ENCODE results near the gene LTB4R. TPM values are rescaled to one million over a fixed set of nuclear protein-coding genes. Genes with fewer than 3 reads are reported as not detected.

Gene LTB4R, protein sequence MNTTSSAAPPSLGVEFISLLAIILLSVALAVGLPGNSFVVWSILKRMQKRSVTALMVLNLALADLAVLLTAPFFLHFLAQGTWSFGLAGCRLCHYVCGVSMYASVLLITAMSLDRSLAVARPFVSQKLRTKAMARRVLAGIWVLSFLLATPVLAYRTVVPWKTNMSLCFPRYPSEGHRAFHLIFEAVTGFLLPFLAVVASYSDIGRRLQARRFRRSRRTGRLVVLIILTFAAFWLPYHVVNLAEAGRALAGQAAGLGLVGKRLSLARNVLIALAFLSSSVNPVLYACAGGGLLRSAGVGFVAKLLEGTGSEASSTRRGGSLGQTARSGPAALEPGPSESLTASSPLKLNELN
- 3.5 and 3.6 TPM in 2 replicates for total RNA-seq

DNA sequence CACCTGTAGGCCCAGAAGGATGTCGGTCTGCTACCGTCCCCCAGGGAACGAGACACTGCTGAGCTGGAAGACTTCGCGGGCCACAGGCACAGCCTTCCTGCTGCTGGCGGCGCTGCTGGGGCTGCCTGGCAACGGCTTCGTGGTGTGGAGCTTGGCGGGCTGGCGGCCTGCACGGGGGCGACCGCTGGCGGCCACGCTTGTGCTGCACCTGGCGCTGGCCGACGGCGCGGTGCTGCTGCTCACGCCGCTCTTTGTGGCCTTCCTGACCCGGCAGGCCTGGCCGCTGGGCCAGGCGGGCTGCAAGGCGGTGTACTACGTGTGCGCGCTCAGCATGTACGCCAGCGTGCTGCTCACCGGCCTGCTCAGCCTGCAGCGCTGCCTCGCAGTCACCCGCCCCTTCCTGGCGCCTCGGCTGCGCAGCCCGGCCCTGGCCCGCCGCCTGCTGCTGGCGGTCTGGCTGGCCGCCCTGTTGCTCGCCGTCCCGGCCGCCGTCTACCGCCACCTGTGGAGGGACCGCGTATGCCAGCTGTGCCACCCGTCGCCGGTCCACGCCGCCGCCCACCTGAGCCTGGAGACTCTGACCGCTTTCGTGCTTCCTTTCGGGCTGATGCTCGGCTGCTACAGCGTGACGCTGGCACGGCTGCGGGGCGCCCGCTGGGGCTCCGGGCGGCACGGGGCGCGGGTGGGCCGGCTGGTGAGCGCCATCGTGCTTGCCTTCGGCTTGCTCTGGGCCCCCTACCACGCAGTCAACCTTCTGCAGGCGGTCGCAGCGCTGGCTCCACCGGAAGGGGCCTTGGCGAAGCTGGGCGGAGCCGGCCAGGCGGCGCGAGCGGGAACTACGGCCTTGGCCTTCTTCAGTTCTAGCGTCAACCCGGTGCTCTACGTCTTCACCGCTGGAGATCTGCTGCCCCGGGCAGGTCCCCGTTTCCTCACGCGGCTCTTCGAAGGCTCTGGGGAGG, at the start of gene LTB4R:
Gene LTB4R (plus strand): TSS at position 857 of the 959 bp plus-strand sequence. CDS start 4,150 bp downstream, outside the sequence.
- DNase-seq = peak; percentile 86

DNA sequence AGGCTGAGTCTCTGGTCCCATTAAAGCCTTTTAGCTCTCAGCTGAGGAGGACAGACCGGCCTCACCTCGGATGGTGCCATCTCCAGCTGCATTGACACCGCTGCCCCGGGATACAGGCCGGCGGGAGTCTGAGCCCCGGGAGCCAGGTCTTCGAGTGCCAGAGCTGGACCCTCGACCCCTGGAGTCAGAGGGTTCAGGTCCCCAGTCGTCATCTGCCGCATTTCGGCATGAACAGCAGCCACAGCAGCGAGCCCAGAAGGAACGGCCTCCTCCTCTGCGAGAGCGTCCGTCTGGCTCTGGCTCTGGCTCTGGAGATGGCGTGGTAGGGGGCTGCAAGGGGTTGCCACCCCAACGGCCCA, 49.4 kb upstream of the LTB4R start:
- no peak for DNase-seq

DNA sequence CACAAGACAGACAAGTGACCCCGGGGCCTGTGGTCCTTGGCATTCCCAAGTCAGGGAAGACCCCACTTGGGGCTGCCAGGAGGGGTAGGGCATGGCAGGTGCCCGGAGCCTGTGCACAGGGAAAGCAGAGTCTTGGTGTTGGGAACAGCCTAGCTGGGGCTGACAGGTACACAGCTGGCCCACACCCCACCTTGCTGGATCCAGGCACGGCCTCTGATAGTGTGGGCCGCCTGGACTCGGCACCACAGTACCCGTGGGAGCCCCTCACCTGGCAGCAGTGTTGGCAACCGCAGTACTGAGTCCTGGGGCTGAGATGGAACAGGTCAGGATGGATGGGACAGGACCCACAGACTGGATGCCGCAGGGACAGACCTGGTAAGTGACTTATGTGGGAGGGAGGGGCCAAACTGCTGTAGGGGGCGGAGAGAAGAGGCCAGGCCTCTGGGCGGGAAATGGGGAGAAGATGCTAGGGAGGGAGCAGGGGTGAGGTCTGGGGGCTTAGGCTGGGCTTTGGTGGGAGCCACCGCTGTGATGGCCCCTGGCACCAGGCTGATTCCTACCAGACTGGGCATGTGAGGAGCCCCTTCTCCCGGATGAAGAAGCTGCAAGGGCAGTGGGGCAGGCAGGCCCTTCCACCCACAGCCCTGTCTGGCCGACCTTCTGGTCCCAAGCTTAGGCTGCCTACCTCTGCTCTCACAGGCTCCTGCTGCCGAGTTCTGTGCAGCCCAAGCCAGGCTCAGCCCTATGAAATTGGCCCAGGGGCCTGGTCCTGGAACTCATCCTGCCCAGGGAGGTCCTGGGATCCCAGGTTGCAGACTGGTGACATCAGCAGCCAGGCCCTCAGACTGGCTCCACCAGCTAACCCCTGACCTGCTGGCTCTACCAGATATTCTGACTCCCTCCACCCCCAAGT, 48.2 kb upstream of the LTB4R start, which contains the start of gene TGM1:
Gene TGM1 (minus strand): TSS at position 357 of the 913 bp plus-strand sequence. CDS start 825 bp downstream, outside the sequence.
- no peak for DNase-seq

DNA sequence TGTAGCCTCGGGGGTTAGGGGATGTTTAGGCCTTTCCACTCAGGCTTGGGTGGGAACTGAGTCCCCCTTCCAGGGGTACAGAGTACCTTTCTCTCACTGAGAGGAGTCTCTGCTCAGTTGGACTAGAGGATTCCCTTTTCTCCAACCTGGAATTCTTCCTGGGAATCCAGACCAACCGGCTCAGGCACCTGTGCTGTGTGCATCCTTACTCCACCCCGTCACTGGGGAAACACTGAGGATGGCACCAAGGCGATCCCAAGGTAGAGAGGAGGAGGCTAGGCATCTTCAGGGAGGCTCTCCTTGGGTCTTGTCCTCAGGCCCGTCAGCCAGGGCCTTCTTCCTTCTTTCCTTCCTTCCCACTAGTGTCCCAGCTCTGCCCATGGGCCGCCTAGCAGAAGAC, 47.5 kb upstream of the LTB4R start:
- DNase-seq = no peak

DNA sequence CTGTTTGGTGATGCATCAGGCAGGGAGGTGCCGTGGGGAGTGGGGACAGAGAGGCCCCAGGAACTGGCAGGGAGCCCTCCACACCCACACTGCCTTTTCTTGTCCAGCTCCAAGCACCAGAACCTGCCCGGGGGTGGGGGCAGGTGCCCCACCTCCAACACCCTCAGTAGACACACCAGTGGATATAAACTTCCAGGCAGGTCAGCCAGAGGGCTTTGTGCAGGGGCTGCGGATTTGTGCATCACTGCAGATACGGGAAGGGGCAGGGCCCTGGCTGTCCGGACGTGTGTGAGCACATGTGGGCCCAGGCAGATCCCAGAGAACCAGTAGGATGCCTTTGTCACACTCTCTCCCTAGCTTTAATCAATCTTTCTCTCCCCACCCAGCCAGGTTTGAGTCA, 47.0 kb upstream of the LTB4R start:
- no peak for DNase-seq

DNA sequence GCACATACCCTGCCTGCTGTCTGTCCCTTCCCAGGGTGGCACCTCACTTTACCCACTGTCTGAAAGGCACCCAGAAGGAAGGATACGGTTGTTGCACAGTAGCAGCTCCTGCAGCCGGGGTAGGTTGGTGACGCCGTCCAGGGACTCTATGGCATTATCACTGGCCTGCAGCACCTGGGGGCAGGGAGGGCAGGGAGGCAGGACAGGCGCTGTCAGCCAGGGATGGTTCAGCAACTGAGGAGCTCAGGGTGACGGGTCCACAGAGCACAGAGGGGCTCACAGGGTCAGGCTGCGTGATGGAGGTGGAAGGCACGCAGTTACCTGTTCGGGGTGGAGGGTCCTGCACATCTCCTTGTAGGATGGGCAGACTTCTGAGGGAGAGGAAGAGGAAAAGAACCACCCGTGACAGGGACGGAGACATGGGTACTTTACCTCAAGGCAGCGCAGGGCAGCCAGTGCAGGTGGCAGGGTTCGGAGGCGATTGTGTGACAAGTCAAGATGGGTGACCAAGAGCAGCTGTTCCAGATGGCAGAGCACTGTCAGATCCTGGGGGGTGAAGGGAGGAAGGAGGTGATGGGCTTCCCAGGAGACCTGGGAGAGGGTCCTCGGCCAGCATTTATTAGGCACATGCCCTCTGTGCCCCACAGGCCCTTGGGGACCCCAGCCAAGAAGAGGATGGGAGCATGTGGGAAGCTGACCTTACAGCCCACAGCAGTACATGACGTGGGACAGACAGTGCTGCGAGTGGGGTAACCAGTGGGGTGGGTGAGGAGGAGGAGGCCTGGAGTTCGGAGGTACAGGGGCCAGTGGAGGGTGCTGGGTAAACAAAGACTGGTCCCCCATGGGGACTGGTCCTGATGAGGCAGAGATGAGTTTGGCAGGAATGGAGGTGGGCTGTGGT, 44.7 kb upstream of the LTB4R start:
- no peak for DNase-seq

DNA sequence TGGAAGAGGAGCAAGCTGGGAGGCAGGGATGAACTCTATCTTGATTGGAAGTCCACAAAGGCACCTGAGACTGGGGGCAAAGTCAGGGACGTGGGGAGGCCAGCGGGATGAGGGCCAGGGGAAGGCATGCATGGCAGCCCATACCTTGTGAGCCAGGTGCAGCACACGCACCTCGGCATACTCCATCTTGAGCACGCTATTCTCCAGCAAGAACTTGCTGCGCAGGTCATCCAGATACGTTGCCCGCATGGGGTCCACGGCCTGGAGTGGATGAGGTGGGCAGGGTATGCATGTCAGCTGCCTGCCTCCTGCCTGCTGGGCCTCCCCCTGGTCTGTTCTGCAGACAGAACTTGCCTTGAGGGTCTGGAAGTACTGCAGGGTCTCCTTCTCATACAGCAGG, 43.8 kb upstream of the LTB4R start:
- no peak for DNase-seq

DNA sequence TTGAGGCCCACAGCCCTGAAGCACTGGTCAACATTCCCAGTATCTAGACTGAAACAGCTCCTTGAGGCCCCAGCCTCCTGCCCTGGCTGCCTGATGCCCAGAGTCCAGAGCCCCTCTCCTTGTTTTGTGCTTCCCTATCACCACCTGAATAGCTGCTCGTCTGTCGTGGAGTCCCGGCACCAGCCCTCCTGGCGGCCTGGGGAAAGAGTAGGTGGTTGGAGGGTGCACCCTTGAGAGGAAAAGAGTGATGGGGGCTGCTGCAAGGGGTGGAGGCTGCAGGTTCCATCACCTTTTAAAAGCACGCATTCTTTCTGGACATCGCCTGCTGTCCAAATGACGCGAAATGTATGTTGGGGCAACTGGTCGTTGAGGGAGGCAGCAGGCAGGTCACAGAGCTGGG, 43.1 kb upstream of the LTB4R start:
- no peak for DNase-seq

DNA sequence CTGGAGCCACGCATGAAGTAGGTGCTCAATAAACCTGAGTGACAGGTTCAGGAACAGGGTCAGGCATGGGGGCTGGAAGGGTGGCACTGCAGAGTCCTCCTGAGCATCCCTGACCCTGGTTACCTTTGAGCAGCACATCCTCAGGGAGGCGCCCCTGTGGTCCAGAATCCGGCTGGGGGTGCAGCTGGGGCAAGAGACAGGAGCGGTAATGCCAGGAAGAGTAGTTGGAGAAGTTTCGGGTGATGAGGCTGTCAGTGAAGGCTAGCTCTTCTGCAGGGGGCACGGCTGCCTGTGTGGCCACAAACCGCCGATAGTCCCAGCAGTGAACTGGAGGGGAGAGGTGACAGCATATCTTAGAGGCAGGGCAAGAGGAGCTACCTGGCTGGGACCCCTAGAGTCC, 41.9 kb upstream of the LTB4R start:
- no peak for DNase-seq

DNA sequence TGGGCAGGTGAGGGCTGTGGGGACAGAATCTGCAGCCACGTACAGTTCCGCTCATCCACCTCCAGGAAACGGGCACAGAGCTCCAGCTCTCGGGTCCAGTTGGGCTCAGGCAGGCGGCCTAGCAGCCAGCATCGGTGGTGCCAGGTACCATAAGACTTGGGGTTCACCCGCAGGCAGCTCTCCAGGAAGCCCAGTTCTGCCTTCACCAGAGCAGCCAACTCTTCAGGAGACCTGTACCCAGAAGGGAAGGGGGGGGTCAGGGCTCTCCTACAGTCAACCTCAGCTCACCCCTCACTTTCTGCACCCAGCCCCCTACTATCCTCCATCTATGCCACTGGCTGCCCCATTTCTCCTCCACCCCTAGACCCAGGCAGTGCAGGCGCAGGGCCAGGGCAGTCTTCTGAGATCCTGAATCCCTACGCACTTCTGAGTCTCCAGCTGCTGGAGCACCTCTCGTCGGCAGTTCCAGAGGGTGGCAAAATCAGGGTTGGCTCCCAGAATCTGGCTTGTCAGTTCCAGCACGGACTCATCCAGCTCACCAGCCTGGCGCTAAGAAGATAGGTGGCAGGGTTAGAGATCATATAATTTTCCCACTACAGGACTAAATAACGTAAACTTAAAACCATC, 41.3 kb upstream of the LTB4R start:
- no peak for DNase-seq

DNA sequence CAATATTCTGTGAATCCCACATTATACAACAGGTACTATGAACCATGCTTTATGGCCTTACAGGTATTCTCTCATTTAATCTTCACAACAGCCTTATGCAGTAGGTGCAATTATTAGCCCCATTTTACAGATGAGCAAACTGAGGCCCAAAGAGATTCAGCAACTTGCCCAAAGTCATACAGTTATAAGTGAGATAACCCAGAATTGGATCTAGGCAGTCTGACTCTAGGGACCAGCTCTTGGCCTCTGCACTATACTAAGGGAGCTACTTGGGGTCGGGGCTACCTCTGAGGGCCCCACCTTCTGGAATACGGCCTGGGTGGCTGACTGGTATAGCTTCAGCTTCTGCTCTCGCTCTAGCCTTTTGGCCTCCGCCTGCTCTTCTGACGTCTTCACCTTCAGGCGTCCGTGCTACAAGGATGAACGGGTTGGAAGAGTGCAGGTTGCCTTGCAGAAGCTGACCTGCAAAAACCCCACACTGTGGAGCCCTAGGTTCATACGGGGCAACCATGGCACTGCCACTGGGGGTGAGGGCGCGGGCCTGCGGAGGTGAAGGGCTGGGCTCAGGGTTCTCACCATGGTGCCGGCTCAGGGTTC, 40.7 kb upstream of the LTB4R start:
- no peak for DNase-seq

DNA sequence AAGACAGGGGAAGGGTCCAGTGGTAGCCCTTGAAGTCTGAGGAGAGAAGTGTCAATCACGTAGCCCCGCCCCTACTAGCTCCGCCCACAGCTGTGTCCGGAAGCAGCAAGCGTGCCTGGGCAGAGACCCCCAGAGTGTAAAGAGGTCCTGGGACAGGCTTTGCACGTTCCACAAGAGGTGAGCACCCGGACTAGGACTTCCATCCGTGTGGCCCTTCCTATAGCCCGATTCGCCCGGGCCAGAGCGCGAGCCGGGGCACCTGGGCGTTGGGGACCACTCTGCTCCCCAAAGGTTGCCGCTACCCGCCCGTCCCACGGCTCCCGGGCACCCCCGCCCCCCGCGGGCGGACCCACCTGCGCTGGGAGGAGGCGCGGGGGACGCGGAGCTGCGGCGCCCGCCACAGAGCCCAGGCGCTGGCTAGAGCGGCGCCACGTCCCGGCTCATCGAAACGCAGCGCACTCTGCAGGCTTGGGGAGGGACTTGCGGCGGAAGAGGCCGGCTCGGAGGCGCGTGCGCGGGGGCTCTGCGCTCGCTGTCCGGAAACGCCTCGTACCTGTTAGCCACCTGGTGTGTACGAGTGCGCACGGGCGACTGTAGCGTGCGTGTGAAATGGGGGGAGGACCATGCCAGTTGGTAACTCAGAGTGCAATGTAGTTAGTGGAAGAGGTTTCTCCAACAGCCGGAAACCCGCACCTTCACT, 40.0 kb upstream of the LTB4R start, which contains the start of gene RABGGTA:
Gene RABGGTA (minus strand): TSS at position 464 of the 700 bp plus-strand sequence. CDS start 482 bp downstream, outside the sequence.
- peak; percentile 93 for DNase-seq

DNA sequence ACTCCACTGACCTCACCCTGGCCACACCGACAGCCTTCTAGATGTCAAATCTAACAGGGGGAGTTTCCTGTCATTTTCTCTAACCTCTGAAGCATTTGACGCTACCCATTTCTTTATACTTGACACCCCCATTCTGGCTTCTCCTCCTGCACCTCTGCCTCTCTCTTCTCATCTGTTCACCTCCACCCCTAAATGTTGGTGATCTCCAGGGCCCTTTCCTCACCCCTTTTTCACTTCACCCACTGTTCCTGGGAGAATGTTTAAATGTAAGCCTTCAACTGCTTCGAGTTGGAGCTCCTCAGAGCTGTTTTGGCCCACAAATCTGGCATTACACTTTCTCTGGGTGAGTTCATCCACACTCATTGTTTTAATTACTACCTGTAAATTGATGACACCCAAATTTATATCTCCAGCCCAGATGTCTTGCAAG, 39.5 kb upstream of the LTB4R start:
- no peak for DNase-seq

DNA sequence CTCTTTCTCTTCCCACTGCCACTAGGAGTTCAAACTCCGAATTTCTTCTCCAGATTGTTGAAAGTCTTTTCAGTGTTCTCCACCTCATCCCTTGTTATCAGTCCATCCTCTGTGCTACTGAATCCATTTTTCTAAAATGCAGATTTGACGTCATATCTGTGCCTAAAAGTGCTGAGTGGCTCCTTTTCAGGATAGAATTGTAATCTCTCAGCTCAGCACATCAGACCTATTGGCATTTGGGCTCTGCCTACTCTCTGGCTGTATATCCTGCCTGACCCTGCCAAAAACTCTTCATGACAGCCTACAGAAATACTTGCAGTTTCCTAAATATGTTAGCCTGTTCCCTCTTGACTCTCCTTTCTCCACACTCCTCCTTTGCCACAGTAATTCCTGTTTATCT, 38.8 kb upstream of the LTB4R start:
- DNase-seq = no peak

DNA sequence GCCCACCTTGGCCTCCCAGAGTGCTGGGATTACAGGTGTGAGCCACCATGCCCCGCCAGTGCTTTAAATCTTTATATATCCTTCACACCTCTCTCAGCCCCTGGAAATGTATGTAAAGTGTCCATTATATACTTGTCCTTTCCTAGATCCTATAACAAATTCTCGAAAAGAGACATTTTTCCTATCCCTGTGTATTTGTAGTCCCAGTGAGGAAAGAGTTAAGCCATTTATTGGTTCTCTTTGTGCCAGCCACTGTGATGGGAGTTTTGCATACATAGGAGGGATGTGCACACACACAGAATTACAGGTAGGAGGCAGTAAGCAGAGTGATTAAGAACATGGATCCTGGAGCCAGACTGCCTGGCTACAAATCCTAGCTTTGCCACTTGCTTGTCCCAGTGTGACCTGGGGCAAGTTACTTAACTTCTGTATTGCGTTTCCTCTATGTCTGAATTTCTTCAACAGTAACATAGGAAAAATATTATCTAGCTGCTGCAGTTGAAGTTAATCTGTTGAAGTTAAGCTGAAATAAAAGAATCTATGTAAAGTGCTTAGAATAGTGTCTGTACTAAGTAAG, 37.8 kb upstream of the LTB4R start:
- peak; percentile 15 for DNase-seq

DNA sequence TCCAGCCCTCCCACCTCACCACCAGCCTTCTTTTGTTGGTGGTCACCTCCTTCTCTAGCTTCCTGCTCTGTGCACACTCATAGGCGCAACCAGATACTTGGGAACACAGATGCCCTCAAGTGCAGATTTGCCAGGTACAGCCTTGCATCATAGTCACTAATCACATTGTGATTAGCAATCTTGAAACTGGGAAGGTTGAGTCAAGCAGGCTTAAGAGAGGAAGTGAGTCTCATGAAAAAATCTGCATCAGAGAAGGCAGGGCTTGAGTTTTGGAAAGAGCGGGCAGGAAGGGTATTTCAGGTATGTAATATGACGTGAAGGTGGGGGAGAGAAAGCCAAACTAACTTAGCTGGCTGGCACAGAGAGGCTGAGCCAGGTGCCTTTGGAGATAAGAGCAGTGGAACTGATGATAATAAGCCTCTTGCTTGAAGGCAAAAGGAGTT, 37.2 kb upstream of the LTB4R start:
- DNase-seq = no peak

DNA sequence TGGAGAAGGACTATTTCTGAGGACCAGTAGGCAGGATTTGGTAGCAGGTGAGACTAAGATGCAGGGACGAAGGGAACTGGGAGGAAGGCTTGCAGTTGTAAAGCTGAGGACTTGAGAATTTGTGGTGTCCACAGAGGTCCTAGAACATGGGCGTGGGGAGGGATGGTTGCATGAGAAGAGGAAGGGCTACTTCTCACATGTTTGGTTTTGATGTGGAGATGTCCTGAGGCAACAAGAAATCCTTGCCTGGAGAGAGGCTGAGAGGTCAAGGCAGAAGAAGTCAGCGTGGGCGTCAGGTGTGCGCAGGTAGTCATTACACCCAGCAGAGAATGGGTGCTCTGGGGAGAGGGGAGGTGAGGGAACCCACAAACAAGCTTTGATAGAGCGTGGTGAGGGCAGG, 34.2 kb upstream of the LTB4R start:
- no peak for DNase-seq

DNA sequence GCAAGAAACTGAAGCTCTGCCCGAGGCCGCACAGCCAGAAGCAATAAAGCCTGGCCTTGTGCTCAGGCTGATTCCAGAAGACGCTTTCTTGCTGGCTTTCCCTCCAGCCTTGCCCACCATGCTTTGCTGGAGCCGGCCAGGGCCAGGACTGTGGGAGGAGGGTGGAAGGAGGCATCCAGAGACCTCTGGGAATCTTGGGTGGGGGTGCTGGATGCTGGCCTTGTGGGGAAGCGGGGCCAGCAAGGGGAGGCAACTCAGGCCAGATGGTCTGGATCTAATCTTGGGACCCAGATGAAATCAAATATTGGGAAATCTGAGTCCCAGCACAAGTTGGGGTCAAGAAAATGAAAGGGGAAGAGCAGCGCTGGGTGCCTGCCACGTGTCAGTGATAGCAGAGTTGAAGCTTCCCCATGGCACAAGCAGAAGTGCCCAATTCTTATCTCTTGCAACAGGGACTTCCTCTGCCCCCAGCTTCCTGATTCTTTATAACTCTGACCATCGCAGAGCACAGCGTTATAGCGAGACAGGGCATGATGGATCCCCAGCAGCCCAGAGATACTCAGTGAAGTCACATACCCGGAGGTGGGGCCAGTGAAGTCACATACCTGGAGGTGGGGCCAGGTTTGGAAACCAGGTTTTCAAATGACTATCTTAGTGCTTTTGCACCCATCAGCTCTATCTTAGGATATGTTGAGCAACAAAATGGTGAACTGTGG, 33.5 kb upstream of the LTB4R start:
- DNase-seq = no peak

DNA sequence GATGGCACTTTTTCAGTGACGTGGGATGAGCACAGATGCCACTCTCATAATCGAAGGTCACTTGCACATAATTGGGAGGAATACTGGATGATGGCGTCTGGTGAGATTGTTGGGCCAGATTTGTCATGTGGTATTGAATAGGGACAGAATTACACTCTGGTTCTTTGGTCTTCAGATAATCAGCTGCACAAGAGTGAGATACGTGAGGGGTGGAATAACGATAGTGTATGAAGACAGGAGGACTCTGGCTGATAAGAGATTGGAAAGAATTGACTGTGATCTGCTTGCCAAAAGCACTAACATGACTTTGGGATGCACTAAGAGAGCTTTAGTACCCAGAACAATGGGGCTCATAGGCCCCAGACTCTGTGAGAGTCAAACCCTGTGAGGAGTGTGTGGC, 32.9 kb upstream of the LTB4R start:
- no peak for DNase-seq

Data from dermis blood vessel endothelial cell (primary cell).